ENCODE results near the gene SELENBP1. TPM values are rescaled to one million over a fixed set of nuclear protein-coding genes. Genes with fewer than 3 reads are reported as not detected.
"Not testable (repeated sequence)": the region's sequence is repeated elsewhere in the genome, so short reads cannot be mapped to it uniquely, and the experiment has no call there.

The SELENBP1 gene
- total RNA-seq, 1 donor from 2014 or later = 408 TPM

DNA sequence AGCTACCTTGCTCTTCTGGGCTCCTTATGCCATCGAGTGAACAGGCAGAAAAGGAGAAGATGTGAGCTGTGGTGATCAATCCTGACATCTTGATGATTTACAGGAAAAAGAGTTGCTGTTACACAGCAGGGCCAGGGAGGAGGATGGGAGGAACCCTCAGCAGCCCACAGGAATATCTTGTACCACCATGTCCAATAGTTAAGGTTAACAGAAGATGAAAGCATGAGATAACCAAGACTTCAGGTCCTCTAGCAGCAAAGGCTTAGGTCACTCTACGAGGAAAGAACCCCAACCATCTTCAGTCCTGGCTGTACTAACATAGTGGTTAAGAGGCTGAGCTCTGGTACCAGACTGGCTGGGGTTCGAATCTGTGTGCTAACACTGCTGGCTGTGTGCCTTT lies 12.1 kb upstream of the SELENBP1 start:
- DNase-seq (ENCODE audit: low spot score) (no peak), ATAC-seq (no peak)

DNA sequence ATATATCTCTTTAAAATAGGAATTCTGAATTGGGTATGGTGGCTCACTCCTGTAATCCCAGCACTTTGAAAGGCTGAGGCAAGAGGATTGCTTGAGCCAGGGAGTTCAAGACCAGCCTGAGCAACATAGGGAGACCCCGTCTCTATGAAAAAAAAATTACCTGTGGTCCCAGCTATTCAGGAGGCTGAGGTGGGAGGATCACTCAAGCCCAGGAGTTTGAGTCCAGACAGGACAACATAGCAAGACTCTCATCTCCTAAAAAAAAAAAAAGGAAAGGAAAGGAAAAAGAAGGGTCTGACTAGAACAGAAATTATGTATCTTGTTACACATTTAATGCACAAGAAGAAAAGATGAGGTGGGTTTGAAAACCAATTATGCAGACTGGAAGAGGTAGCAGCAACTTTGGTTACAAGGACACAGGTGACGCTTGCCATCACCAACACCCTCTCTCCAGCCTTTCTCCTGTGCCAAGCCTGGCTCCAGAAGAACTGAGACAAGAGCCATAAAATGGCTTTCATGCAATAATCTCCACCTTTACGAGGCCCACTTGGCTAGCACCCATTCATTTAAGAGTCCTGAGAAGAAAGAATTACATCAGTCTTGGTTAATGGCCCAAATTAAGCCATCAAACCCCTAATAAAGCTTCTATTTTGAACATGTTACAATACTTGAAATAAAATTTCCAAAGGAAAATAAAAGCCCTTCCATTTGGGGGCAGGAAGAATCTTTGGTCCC lies 4.8 kb upstream of the SELENBP1 start:
- DNase-seq (ENCODE audit: low spot score) = no peak
- no peak for ATAC-seq

DNA sequence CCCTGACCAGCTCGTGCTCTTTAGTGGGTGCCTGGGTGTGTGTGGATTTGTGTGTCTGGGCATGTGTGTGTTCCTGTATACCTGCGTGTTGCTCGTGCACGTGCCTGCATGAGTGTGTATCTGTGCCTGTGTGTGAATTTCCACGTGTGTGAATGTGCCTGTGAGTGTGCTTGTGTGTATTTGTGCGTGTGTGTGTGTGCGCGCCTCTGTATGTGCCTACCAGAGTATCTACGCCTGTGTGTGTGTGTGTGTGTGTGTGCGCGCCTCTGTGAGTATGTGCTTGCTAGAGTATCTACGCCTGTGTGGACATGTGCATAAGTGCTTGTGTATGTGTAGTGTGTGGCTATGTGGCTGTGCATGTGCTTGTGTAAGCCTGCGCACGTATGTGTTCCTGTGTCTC lies 691 bp upstream of the SELENBP1 start:
- DNase-seq (ENCODE audit: low spot score) (no peak), ATAC-seq (no peak)

- DNase-seq (ENCODE audit: low spot score) (peak; percentile 84), ATAC-seq (peak; percentile 49)
Measured at GRCh38 chr1:151371370-151372057, 991 bp downstream of the SELENBP1 start.

- DNase-seq (ENCODE audit: low spot score) (no peak), ATAC-seq (no peak)
Measured at GRCh38 chr1:151370211-151370911, 2.1 kb downstream of the SELENBP1 start.

GRCh38 chr1:151369621-151370048 lies 2.9 kb downstream of the SELENBP1 start:
- DNase-seq (ENCODE audit: low spot score) (no peak), ATAC-seq (no peak)

GRCh38 chr1:151369302-151369610 lies 3.2 kb downstream of the SELENBP1 start:
- no peak for DNase-seq (ENCODE audit: low spot score)
- no peak for ATAC-seq

GRCh38 chr1:151368393-151369301 lies 3.9 kb downstream of the SELENBP1 start:
- DNase-seq (ENCODE audit: low spot score) (peak; percentile 89), ATAC-seq (peak; percentile 58)

DNA sequence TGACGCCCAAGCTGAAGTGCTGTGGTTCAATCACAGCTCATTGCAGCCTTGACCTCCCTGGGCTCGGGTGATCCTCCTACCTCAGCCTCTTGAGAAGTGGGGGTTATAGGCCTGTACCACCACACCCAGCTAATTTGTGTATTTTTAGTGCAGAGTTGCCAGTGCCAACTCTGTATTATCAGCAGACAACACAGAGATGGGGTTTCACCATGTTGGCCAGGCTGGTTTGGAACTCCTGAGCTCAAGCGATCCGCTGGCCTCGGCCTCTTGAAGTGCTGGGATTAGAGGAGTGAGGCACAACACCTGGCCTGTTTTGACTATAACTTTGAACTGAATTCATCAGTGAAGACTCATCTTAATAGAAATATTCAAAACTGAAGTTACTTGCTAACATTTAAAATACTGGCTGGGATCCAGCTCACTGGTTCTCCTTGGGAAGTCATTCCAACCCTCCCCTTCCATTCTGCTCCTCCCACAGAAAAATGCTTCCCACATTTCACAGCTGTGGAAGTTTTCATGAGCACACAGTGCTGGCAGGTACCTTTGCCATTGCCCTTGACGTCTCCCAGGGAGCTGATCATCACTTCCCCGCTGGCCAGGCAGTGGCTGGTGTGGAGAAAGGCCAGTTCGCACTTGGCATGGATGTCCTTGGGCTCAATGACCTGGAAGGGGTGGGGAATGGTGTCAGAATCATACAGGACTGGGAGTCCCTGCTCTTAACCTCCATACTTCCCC lies 4.7 kb downstream of the SELENBP1 start:
- ATAC-seq (peak; percentile 41), DNase-seq (ENCODE audit: low spot score) (peak; percentile 84)

- DNase-seq (ENCODE audit: low spot score) (no peak), ATAC-seq (no peak)
Measured at GRCh38 chr1:151364996-151365395, 7.5 kb downstream of the SELENBP1 start.

DNA sequence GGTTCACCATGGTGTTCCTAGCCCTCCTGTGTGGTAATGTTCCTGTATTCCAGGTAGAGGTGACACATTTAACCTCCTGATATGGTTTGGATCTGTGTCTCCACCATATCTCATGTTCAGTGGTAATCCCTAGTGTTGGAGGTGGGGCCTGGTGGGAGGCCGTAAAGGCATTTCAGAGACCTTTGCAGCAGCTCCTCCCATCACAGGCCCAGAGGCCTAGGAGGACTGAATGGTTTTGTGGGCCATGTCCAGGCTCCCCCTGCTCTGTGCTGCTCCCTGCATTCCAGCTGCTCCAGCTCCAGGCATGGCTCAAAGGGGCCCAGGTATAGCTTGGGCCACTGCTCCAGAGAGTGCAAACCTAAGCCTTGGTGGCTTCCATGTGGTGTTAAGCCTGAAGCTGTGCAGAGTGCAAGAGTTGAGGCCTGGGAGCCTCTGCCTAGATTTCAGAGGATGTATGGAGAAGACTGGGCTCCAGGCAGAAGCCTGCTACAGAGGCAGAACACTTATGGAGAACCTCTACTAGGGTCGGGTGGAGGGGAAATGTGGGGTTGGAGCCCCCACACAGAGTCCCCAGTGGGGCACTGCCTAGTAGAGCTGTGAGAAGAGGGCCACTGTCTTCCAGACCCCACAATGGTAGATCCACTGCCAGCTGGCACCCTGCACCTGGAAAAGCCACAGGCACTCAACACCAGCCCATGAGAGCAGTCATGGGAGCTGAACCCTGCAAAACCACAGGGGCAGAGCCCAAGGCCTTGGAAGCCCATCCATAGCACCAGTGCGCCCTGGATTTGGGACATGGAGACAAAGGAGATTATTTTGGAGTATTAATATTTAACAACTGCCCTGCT lies 10.0 kb downstream of the SELENBP1 start:
- peak; percentile 25 for ATAC-seq
- no peak for DNase-seq (ENCODE audit: low spot score)

GRCh38 chr1:151361883-151362282 lies 10.6 kb downstream of the SELENBP1 start:
- no peak for ATAC-seq
- DNase-seq (ENCODE audit: low spot score) = no peak

DNA sequence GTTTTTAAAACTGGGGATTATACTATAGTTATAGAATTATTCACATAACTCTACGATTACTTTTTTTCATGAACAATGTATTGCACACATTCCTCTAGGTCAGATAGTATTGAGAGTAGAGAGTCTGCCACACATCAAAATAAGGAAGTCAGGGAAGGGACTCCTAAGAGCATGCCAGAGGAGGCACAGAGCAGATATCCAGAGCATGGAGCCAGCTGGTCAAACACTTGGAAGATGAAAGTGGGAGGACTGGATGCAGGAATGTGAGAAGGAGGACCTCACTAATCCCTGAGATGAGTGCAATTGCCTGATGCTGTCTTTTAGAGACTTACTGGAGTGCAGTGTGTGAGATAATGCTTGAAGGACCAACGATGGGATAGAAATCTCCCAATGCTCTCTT lies 15.8 kb downstream of the SELENBP1 start:
- no peak for ATAC-seq
- DNase-seq (ENCODE audit: low spot score) = no peak

- no peak for ATAC-seq
- no peak for DNase-seq (ENCODE audit: low spot score)
Measured at GRCh38 chr1:151352021-151352718, 20.3 kb downstream of the SELENBP1 start.

GRCh38 chr1:151350323-151350722 lies 22.2 kb downstream of the SELENBP1 start:
- not testable (repeated sequence) for DNase-seq (ENCODE audit: low spot score); ATAC-seq

DNA sequence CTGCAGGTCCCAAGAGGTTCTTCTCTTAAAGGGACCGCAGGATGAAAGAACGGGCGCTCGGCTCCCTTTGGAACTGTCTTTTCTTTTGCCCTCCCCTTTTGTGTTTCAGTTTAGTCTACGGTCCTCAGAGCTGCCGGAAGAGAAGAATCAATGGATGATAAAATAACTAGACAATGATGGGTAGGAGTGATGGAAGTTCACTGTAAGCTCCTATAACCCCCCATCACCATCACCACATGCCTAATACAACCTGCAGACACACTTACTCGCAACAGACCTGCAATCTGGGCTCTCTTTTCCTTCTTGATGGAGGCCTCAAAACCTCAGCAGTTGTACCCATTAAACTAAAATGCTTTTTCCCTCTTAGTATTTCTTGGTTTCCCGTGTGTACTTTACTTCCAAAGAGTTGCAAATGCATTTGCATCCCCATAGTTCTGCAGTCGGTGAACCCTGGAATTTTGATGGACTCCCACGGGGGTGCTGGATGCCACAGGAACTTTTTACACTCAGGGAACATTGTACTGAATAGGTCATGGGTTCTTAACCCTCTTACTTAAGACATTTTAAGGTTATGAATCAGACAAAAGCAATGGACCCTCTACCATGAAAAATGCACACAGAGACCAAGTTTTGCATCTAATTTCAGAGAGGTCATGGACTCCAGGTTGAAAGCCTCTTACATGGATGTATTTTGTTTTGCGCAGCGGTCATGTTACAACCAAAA lies 24.8 kb downstream of the SELENBP1 start:
- DNase-seq (ENCODE audit: low spot score) (no peak), ATAC-seq (no peak)

- DNase-seq (ENCODE audit: low spot score) (peak; percentile 95), ATAC-seq (peak; percentile 97)
Measured at GRCh38 chr1:151346769-151347522, 25.6 kb downstream of the SELENBP1 start, which contains the start of gene RFX5. TSS of gene RFX5 (minus strand) at chr1:151347252. CDS start at chr1:151346320, 932 bp downstream.

All from left lobe of liver (tissue), 2 donors.